Occipital lobe (tissue), 2 donors: ENCODE results near the gene RHBDL1. TPM values are rescaled to one million over a fixed set of nuclear protein-coding genes. Genes with fewer than 3 reads are reported as not detected.

Experiments
- DNase-seq: peaks from one replicate; lab custom pipeline; 2025; lab: John Stamatoyannopoulos, UW
- total RNA-seq: library from RNA; depleted of rRNA; stranded (reverse); fragments of >200 nt; gene quantifications from one replicate; pipeline ENCODE4 v1.2.3, GENCODE V29; 2014

RHBDL1 gene
- total RNA-seq, 1 donor from 2014 or later = 1.4 TPM

DNA sequence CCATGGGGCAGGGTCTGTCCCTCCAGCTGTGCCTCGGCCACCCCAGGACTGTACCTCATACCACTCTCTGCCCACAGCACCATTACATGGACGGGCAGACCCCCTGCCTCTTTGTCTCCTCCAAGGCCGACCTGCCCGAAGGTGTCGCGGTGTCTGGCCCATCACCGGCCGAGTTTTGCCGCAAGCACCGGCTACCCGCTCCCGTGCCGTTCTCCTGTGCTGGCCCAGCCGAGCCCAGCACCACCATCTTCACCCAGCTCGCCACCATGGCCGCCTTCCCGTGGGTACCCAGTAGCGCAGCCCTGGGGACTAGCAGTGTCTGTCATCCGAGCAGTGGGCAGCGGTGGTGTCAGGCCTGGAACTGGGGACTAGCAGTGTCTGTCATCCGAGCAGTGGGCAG lies 2.6 kb upstream of the RHBDL1 start:
- DNase-seq = no peak

- no peak for DNase-seq
These were observed 2.0 kb upstream of the RHBDL1 start for GRCh38 chr16:673399-673991.

DNA sequence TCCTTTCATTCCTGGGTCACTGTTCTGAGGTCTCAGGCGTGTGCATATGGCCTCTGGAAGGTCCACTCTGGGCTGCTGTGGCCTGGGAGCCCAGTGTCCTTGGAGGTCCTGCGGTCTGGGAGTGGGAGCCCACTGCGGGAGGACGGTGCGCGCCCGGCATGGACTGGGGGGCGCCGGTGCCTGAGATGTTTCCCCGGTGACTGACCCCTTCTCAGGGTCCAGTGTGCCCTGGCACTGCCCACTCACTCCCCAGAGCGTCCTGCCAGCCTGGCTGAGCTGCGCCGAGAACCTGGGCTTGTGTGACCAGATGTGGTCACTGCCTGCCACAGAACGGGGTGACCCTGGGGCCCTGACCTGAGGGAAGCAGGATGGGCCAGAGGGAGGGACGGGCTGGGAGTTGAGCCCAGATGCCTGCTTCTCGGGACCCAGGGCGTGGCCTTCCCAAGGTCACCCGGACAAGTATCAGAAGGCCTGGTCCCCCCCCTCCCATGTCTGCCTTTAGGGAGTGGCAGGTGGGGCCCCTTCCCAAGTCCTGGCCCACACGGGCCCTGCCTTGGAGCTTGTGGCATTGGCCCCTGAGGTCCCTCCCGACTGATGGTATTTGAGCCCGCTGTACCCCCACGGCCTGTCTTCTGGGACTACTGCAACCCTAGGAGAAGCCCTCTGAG lies 1.1 kb upstream of the RHBDL1 start:
- DNase-seq = no peak

DNA sequence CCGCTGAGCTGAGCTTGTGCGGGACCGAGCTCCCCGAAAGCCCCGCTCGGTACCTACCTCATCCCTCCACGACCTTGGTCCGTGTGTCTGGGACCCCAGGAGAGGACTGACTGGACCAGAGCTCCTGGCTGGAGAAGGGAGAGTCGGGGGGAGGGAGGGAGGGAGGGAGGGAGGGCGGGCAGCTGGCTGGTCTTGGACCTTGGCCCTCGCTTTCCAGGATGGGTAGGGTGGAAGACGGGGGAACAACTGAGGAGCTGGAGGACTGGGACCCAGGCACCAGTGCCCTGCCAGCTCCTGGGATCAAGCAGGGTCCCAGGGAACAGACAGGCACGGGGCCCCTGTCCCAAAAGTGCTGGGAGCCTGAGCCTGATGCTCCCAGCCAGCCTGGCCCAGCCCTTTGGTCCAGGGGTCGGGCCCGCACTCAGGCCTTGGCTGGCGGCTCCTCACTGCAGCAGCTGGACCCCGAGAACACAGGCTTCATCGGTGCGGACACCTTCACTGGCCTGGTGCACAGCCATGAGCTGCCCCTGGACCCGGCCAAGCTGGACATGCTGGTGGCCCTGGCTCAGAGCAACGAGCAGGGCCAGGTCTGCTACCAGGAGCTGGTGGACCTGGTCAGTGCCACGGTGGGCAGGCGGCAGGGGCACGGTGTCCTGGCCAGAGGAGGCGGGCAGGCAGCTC lies 553 bp downstream of the RHBDL1 start:
- DNase-seq = no peak

GRCh38 chr16:676565-676902 lies 1.1 kb downstream of the RHBDL1 start:
- no peak for DNase-seq

DNA sequence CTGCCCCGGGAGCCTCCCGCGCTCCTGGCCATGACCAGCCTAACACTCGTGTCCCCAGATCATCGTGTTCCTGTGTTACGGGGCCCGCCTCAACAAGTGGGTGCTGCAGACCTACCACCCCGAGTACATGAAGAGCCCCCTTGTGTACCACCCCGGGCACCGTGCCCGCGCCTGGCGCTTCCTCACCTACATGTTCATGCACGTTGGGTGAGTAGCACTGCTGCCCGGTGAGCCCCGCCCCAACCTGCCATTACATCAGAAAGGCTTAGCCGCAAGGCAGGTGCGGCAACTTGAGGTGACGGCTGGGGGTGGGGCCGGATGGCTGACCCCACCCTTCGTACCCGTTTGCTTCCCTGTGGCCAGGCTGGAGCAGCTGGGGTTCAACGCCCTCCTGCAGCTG lies 1.4 kb downstream of the RHBDL1 start:
- DNase-seq = no peak

DNA sequence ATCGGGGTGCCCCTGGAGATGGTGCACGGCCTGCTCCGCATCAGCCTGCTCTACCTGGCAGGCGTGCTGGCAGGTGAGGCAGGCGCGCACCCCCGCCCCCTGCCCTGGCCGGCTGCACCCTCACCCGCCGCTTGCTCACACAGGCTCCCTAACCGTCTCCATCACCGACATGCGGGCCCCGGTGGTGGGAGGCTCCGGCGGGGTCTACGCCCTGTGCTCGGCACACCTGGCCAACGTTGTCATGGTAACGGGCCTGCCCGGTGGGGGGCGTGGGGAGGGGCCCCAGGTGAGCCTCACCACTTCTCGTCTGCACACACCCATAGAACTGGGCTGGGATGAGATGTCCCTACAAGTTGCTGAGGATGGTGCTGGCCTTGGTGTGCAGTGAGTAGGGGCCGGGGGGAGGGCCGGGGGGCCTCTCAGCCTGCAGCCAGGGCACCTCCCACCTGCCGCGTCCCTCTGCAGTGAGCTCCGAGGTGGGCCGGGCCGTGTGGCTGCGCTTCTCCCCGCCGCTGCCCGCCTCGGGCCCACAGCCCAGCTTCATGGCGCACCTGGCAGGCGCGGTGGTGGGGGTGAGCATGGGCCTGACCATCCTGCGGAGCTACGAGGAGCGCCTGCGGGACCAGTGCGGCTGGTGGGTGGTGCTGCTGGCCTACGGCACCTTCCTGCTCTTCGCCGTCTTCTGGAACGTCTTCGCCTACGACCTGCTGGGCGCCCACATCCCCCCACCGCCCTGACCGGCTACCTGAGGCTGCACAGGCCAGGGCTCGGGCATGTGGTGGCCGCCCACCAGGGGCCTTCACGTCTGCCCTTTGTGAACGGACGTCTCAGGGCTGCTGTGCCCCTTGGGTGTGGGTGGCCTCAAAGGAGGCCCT lies 2.1 kb downstream of the RHBDL1 start:
- no peak for DNase-seq

- no peak for DNase-seq
These were observed 2.9 kb downstream of the RHBDL1 start for GRCh38 chr16:678209-678857.

DNA sequence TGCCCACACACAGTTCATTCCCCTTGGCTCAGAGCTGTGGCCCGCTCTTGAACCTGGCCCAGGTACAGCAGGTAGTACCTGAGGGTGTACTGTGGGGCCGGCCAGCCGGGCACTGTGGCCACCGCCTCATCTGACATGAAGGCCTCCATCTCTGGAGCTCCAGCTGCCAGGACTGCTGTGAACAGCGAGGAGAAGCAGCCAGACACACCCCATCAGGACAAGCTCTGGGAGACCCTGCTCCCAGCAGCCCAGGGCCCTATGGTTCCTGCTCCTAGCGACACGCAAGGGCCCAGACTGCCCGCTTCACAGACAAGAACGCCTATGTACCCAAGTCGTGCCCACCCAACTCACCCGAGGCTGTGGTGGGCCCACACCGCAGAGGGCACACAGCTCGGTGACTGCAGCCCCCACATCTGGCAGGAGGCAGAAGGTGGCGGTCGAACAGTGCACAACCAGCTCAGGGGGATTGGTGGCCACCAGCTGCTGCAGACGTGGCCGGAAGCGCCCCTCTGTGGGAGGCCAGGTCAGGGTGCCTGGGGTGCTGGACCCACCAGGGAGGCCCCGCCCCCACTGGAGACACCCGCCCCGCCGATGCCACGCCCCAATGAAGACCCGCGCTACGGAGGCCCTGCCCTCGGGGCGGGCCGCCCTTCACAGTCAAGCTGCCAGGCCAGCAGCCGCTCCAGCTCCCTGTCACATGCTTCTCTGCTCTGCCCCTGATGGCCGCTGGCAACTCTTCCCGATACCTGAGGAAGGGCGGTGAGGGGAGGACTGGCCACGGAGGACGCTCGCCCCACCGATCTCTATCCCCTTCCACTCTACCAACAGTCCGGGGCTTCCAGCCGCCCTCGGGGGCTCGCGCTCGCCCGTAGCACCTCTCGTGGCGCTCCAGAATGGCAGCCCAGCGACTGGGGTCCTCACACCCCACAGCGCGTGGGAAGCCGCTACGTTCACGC lies 3.7 kb downstream of the RHBDL1 start:
- DNase-seq = peak; percentile 38

GRCh38 chr16:679814-680624 lies 4.5 kb downstream of the RHBDL1 start, which contains the start of gene STUB1:
STUB1 (plus strand) TSS chr16:680410; CDS start chr16:680526, 116 bp downstream.
- peak; percentile 90 for DNase-seq

DNA sequence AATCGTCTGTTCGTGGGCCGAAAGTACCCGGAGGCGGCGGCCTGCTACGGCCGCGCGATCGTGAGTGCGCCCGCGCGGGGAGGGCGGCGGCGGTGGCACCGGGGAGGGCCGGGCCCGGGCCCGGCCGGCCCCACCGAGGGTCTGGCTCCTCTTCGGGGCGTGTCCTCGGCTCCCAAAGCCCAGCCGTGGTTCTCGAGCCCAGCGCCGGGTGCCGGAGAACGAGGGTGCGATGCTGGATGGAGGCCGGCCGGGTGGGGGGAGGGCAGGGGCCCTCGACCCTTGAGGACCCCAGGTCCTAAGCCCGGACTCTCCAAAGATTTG lies 5.1 kb downstream of the RHBDL1 start:
- no peak for DNase-seq

GRCh38 chr16:680967-681745 lies 5.7 kb downstream of the RHBDL1 start:
- DNase-seq = no peak

GRCh38 chr16:681746-682427 lies 6.4 kb downstream of the RHBDL1 start:
- DNase-seq = no peak

DNA sequence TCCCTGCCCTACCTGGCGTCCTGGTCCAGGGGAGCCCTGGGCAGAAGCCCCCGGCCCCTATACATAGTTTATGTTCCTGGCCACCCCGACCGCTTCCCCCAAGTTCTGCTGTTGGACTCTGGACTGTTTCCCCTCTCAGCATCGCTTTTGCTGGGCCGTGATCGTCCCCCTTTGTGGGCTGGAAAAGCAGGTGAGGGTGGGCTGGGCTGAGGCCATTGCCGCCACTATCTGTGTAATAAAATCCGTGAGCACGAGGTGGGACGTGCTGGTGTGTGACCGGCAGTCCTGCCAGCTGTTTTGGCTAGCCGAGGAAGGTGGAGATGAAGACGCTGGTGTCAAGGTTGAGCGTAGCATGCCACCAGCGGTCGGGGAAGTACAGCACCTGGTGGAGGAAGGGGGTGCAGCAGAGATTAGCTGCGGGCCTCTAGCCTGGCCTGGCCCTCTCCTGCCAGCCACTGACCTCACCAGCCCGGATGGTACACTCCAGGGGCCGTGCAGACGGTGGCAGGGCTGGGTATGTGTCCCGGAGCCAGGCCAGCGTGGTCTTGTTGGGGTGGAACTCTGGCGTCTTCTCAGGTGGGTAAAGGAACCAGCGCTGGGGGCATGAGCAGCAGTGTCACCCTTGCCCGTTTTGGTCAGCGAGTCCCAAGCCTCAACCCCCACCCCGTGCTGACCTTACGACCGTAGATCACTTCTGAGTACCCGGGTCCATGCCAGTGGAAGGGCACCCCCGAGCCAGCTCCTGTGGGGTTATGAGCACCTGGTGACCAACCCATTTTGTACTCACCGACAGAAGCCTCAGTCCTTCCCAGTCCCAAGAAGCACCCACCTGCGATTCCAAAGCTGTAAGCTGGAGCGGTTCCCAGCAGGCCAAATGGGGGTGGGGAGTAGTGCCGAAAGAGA lies 7.3 kb downstream of the RHBDL1 start:
- no peak for DNase-seq

GRCh38 chr16:683396-684070 lies 8.1 kb downstream of the RHBDL1 start:
- no peak for DNase-seq

GRCh38 chr16:684071-684794 lies 8.8 kb downstream of the RHBDL1 start, which contains the start of gene JMJD8:
JMJD8 (minus strand) TSS chr16:684334; CDS start chr16:684319, 15 bp downstream.
- DNase-seq = peak; percentile 96
